Brain microvascular endothelial cell (primary cell): ENCODE measurements around the gene AKAP7.

Experiments
- DNase-seq: peaks from one replicate; pipeline ENCODE4 v3.0.0-alpha.2; 2020
- H3K27ac ChIP-seq: fragments of 250-450 bp; sonication (Bioruptor Pico); 2 replicates; pipeline ENCODE4 v1.5.1; 2020; ENCODE audit warnings: mild to moderate bottlenecking, moderate library complexity
- H3K27me3 ChIP-seq: fragments of 250-450 bp; sonication (Bioruptor Pico); replicated peaks from 2 replicates; pipeline ENCODE4 v1.5.1; 2020; ENCODE audit warnings: mild to moderate bottlenecking
- H3K36me3 ChIP-seq: fragments of 250-450 bp; sonication (Bioruptor Pico); replicated peaks from 2 replicates; pipeline ENCODE4 v1.5.1; 2020; ENCODE audit warnings: mild to moderate bottlenecking
- H3K4me3 ChIP-seq: 2 replicates; pipeline ENCODE4 v1.5.1; 2011; ENCODE audit warnings: low read depth, mild to moderate bottlenecking, control low read depth, low read length, moderate library complexity
- in situ Hi-C: cut with HindIII; loops from 2 replicates; pipeline ENCODE4 v1.10.0; 2017; ENCODE audit warnings: low sequenced_read_pairs, low pct_ligation_motif_present
- TF ChIP-seq, protein P1 (sequence below): IDR thresholded peaks from 2 replicates; pipeline ENCODE4 v1.5.1; 2011; ENCODE audit warnings: low read depth, mild to moderate bottlenecking, moderate library complexity, low read length, control low read depth, inconsistent platforms; ENCODE audit errors: missing control alignments

Gene AKAP7

DNA sequence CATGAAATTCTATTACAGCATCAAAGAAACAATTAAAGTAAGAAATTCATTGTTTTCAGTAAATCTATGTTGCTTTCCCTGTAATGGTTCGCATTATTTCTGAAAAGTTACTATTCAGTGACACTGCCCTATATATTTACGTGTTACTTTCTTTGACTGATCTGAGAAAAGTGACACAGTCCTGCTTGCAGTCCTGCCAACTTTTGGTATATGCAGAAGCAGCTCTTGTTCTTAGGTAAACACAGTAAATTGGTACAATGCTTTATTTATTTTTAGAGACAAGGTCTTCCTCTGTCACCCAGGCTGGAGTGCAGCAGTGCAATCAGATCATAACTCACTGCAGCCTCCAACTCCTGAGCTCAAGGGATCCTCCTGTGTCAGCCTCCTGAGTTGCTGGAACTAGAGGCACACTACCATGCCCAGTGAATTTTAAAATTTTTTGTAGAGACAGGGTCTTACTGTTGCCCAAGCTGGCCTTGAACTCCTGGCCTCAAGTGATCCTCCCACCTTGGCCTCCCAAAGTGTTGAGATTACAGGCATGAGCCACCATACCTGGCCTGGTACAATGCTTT lies 151.3 kb downstream of the AKAP7 start:
- no peak for DNase-seq
- no peak overlapping the region for H3K4me3 ChIP-seq
- H3K36me3 ChIP-seq = no peaks in the 10 kb centered on the region
- TF ChIP-seq, protein P1, sequence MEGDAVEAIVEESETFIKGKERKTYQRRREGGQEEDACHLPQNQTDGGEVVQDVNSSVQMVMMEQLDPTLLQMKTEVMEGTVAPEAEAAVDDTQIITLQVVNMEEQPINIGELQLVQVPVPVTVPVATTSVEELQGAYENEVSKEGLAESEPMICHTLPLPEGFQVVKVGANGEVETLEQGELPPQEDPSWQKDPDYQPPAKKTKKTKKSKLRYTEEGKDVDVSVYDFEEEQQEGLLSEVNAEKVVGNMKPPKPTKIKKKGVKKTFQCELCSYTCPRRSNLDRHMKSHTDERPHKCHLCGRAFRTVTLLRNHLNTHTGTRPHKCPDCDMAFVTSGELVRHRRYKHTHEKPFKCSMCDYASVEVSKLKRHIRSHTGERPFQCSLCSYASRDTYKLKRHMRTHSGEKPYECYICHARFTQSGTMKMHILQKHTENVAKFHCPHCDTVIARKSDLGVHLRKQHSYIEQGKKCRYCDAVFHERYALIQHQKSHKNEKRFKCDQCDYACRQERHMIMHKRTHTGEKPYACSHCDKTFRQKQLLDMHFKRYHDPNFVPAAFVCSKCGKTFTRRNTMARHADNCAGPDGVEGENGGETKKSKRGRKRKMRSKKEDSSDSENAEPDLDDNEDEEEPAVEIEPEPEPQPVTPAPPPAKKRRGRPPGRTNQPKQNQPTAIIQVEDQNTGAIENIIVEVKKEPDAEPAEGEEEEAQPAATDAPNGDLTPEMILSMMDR = no peak
- in situ Hi-C loops = no loop called here
- no peak overlapping the region for H3K27ac ChIP-seq
- H3K27me3 ChIP-seq = no peaks in the 10 kb centered on the region

DNA sequence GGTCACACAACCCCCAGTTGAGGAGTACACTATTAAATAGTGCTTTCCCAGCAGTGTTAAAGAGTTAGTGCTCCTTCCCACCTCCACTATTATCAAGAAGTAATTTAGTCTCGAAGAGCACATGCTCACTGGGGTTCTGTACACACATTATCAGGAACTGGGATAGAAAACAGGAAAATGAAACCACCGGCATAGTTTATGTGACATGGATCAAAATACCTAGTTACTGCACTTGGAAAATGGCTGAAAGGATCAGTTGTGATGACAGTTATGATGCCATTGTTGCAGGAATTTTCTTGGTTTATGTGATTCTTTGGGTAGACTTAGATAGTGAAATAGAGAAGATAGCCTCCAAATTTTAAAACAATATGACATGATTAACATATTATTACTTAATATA lies 152.9 kb downstream of the AKAP7 start:
- H3K27me3 ChIP-seq = no peaks in the 10 kb centered on the region
- no peaks in the 10 kb centered on the region for H3K36me3 ChIP-seq
- in situ Hi-C loops = no loop called here
- H3K27ac ChIP-seq = no peak overlapping the region
- TF ChIP-seq, protein P1 = no peak
- H3K4me3 ChIP-seq = no peak overlapping the region
- no peak for DNase-seq

DNA sequence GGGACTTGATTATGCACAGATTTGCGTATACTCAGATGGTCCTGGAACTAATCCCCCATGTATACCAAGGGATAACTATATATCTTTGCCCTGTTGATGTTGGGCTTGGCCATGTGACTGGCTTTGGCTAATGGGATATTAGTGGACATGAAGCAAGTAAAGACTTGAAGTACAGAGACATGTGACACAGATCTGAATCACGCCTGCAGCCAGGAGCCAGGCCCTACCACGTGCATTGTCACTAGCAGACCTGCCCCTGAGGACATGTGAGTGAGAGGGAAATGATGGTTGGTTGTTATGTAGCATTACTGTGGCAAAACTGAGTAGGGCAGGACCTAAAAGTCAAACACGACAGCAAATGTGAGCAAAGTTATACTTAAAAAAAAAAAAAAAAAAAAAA lies 155.7 kb downstream of the AKAP7 start:
- no peak for DNase-seq
- TF ChIP-seq, protein P1 = no peak
- no peak overlapping the region for H3K4me3 ChIP-seq
- H3K36me3 ChIP-seq = no peaks in the 10 kb centered on the region
- in situ Hi-C loops = no loop called here
- no peak overlapping the region for H3K27ac ChIP-seq
- no peaks in the 10 kb centered on the region for H3K27me3 ChIP-seq

DNA sequence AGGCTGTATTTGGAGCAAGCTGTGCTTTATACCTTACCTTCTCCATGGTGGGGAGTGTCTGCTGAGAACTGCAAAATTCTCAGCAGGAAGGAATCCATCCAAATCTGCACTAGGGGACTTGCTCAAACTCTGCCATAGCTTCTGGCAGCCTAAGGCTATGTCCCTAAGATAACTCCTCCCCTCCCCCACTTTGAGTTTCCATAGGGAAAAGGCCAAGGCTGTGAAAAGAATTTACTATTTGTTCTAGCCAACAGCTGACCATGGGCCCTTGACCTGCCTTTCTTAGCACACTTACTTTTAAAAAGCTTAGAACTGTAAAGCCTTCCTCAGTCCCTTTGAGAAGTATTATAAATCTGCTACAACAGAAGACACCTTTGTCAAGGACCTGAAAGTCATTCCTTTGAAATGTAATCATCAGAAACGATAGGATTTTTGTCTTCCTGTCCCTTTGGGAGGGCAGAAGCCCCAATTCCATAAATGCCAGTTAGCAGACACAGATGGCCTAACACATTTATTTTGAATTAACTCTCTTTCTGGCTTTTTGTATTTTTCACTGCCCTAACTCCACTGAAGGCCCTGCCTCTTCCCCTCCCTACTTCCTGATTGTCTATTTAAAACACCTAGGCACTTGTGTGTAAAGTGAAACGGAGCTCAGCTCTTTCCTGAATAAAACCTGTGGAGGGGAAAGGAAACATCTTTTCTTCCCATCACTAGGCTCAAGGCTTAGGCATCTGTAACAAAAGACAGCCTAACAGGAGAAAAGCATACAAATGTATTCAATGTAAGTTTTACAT lies 157.1 kb downstream of the AKAP7 start:
- Histone ChIP-seq H3K4me3 (no peak overlapping the region), H3K36me3 (no peaks in the 10 kb centered on the region), H3K27me3 (no peaks in the 10 kb centered on the region), H3K27ac (no peak overlapping the region)
- DNase-seq = no peak
- in situ Hi-C loops = no loop called here
- TF ChIP-seq, protein P1 = no peak

DNA sequence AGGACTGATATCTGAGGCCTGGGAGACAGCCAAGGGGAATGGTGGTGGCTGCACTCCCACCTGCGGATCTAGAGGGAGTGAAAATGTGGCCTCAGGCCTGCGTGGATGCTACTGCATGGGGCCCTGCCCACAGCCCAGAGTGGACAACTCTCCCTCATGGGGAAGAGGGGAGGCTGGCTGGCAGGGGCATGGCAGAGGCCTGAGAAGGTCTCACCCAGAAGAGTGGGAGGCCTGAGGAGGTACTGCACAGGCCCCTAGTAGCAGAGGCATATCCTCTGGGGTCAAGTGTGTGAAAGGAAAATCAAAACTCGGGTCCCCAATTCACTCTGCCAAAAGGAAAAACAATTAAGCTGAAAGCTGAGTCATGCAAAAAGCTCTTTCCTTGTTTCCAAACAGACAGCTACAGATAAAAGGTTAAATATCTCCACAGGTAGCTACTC lies 158.2 kb downstream of the AKAP7 start:
- no peak overlapping the region for H3K27ac ChIP-seq
- no peaks in the 10 kb centered on the region for H3K36me3 ChIP-seq
- in situ Hi-C loops = no loop called here

More for the DNA sequence above, 158.2 kb downstream of the AKAP7 start:
- no peak for DNase-seq
- Histone ChIP-seq H3K4me3 (no peak overlapping the region), H3K27me3 (no peaks in the 10 kb centered on the region)
- TF ChIP-seq, protein P1 = no peak
